ENCODE measurements around the gene DHRS3. TPM values are rescaled to one million over a fixed set of nuclear protein-coding genes. Genes with fewer than 3 reads are reported as not detected.
A peak's percentile ranks its signal among the peaks of the same experiment; 100 is the strongest.

The DHRS3 gene
- total RNA-seq, 1 experiment from 2014 or later = 0.19 TPM

GRCh38 chr1:12617511-12617900, 504 bp downstream of the DHRS3 start:
- H2AFZ ChIP-seq (ENCODE audit: low read length) = no peak overlapping the region
- H3K79me2 ChIP-seq (ENCODE audit: low read length) = no peaks in the 10 kb centered on the region
- DNase-seq = peak; percentile 42
- H3K9me2 ChIP-seq (replicated peaks; ENCODE audit: insufficient read depth, low read length) = no peaks in the 10 kb centered on the region
- no peaks in the 10 kb centered on the region for H3K36me3 ChIP-seq (ENCODE audit: insufficient read depth, low read length)
- peaks cover 29% of the 10 kb centered on the region for H3K4me1 ChIP-seq (ENCODE audit: low read length)
- H4K20me1 ChIP-seq (ENCODE audit: insufficient read depth, low read depth, low read length) = no peaks in the 10 kb centered on the region; the same call in 1 of the 2 replicates
- H3K27me3 ChIP-seq (ENCODE audit: low read length) = 0 out of 2 replicates have a peak, but pooled peaks cover 3% of the 10 kb centered on the region
- H3K27ac ChIP-seq (ENCODE audit: low read length) = no peak overlapping the region
- peak overlapping the region; percentile 67 for H3K4me3 ChIP-seq (ENCODE audit: low read length)
- no peaks in the 10 kb centered on the region for H3K9me3 ChIP-seq (ENCODE audit: low read length)
- H3K9ac ChIP-seq (ENCODE audit: low read length) = peak overlapping the region; percentile 48; the same call in 1 of the 2 replicates
- H3K4me2 ChIP-seq (ENCODE audit: low read depth, low read length, poor library complexity, severe bottlenecking) = peak overlapping the region; percentile 80

GRCh38 chr1:12616709-12617373, 1.2 kb downstream of the DHRS3 start:
- Histone ChIP-seq H3K9ac (ENCODE audit: low read length) (0 out of 2 replicates have a peak overlapping the region, but pooled peaks have one; percentile 27), H2AFZ (ENCODE audit: low read length) (no peak overlapping the region), H3K36me3 (ENCODE audit: insufficient read depth, low read length) (no peaks in the 10 kb centered on the region), H3K4me2 (ENCODE audit: low read depth, low read length, poor library complexity, severe bottlenecking) (peak overlapping the region; percentile 80), H3K27ac (ENCODE audit: low read length) (no peak overlapping the region), H3K9me3 (ENCODE audit: low read length) (no peaks in the 10 kb centered on the region), H3K27me3 (ENCODE audit: low read length) (0 out of 2 replicates have a peak, but pooled peaks cover 3% of the 10 kb centered on the region), H3K4me3 (ENCODE audit: low read length) (peak overlapping the region; percentile 67), H4K20me1 (ENCODE audit: insufficient read depth, low read depth, low read length) (no peaks in the 10 kb centered on the region; the same call in 1 of the 2 replicates), H3K4me1 (ENCODE audit: low read length) (peaks cover 29% of the 10 kb centered on the region), H3K79me2 (ENCODE audit: low read length) (no peaks in the 10 kb centered on the region), H3K9me2 (replicated peaks; ENCODE audit: insufficient read depth, low read length) (no peaks in the 10 kb centered on the region)
- no peak for DNase-seq

- H3K36me3 ChIP-seq (ENCODE audit: insufficient read depth, low read length) = no peaks in the 10 kb centered on the region
- H3K27me3 ChIP-seq (ENCODE audit: low read length) = 0 out of 2 replicates have a peak, but pooled peaks cover 3% of the 10 kb centered on the region
- H4K20me1 ChIP-seq (ENCODE audit: insufficient read depth, low read depth, low read length) = no peaks in the 10 kb centered on the region; the same call in 1 of the 2 replicates
- H3K9me2 ChIP-seq (replicated peaks; ENCODE audit: insufficient read depth, low read length) = no peaks in the 10 kb centered on the region
- DNase-seq = peak; percentile 44
- H3K4me2 ChIP-seq (ENCODE audit: low read depth, low read length, poor library complexity, severe bottlenecking) = no peak overlapping the region
- H3K79me2 ChIP-seq (ENCODE audit: low read length) = no peaks in the 10 kb centered on the region
- H2AFZ ChIP-seq (ENCODE audit: low read length) = no peak overlapping the region
- no peaks in the 10 kb centered on the region for H3K9me3 ChIP-seq (ENCODE audit: low read length)
- no peak overlapping the region for H3K9ac ChIP-seq (ENCODE audit: low read length)
- H3K27ac ChIP-seq (ENCODE audit: low read length) = no peak overlapping the region
- H3K4me3 ChIP-seq (ENCODE audit: low read length) = no peak overlapping the region
- H3K4me1 ChIP-seq (ENCODE audit: low read length) = peaks cover 29% of the 10 kb centered on the region
These were observed 1.9 kb downstream of the DHRS3 start for GRCh38 chr1:12615865-12616708.

- no peak overlapping the region for H3K9ac ChIP-seq (ENCODE audit: low read length)
- 0 out of 2 replicates have a peak, but pooled peaks cover 3% of the 10 kb centered on the region for H3K27me3 ChIP-seq (ENCODE audit: low read length)
- no peaks in the 10 kb centered on the region; the same call in 1 of the 2 replicates for H4K20me1 ChIP-seq (ENCODE audit: insufficient read depth, low read depth, low read length)
- H3K4me3 ChIP-seq (ENCODE audit: low read length) = no peak overlapping the region
- peaks cover 29% of the 10 kb centered on the region for H3K4me1 ChIP-seq (ENCODE audit: low read length)
- no peaks in the 10 kb centered on the region for H3K9me2 ChIP-seq (replicated peaks; ENCODE audit: insufficient read depth, low read length)
- no peak for DNase-seq
- H3K27ac ChIP-seq (ENCODE audit: low read length) = no peak overlapping the region
- no peaks in the 10 kb centered on the region for H3K79me2 ChIP-seq (ENCODE audit: low read length)
- no peak overlapping the region for H3K4me2 ChIP-seq (ENCODE audit: low read depth, low read length, poor library complexity, severe bottlenecking)
- H3K9me3 ChIP-seq (ENCODE audit: low read length) = no peaks in the 10 kb centered on the region
- H2AFZ ChIP-seq (ENCODE audit: low read length) = no peak overlapping the region
- H3K36me3 ChIP-seq (ENCODE audit: insufficient read depth, low read length) = no peaks in the 10 kb centered on the region
These were observed 2.7 kb downstream of the DHRS3 start for GRCh38 chr1:12615159-12615864.

- Histone ChIP-seq H3K27ac (ENCODE audit: low read length) (no peak overlapping the region), H3K36me3 (ENCODE audit: insufficient read depth, low read length) (no peaks in the 10 kb centered on the region), H3K79me2 (ENCODE audit: low read length) (no peaks in the 10 kb centered on the region), H3K4me2 (ENCODE audit: low read depth, low read length, poor library complexity, severe bottlenecking) (no peak overlapping the region), H3K9ac (ENCODE audit: low read length) (no peak overlapping the region), H4K20me1 (ENCODE audit: insufficient read depth, low read depth, low read length) (no peaks in the 10 kb centered on the region; the same call in 1 of the 2 replicates), H3K4me1 (ENCODE audit: low read length) (peaks cover 29% of the 10 kb centered on the region), H3K9me2 (replicated peaks; ENCODE audit: insufficient read depth, low read length) (no peaks in the 10 kb centered on the region), H3K27me3 (ENCODE audit: low read length) (0 out of 2 replicates have a peak, but pooled peaks cover 3% of the 10 kb centered on the region), H2AFZ (ENCODE audit: low read length) (no peak overlapping the region), H3K9me3 (ENCODE audit: low read length) (no peaks in the 10 kb centered on the region), H3K4me3 (ENCODE audit: low read length) (no peak overlapping the region)
- DNase-seq = no peak
These were observed 3.4 kb downstream of the DHRS3 start for GRCh38 chr1:12614402-12615158.

GRCh38 chr1:12613180-12613579, 4.8 kb downstream of the DHRS3 start:
- Histone ChIP-seq H2AFZ (ENCODE audit: low read length) (no peak overlapping the region), H3K4me1 (ENCODE audit: low read length) (peaks cover 16% of the 10 kb centered on the region), H3K4me3 (ENCODE audit: low read length) (no peak overlapping the region), H3K9me2 (replicated peaks; ENCODE audit: insufficient read depth, low read length) (no peaks in the 10 kb centered on the region), H3K27ac (ENCODE audit: low read length) (no peak overlapping the region), H3K9me3 (ENCODE audit: low read length) (no peaks in the 10 kb centered on the region), H3K27me3 (ENCODE audit: low read length) (0 out of 2 replicates have a peak, but pooled peaks cover 3% of the 10 kb centered on the region), H3K36me3 (ENCODE audit: insufficient read depth, low read length) (no peaks in the 10 kb centered on the region), H3K4me2 (ENCODE audit: low read depth, low read length, poor library complexity, severe bottlenecking) (no peak overlapping the region), H3K9ac (ENCODE audit: low read length) (no peak overlapping the region), H4K20me1 (ENCODE audit: insufficient read depth, low read depth, low read length) (no peaks in the 10 kb centered on the region; the same call in 1 of the 2 replicates), H3K79me2 (ENCODE audit: low read length) (no peaks in the 10 kb centered on the region)
- no peak for DNase-seq

- Histone ChIP-seq H3K4me1 (ENCODE audit: low read length) (peaks cover 2% of the 10 kb centered on the region; the same call in 1 of the 2 replicates), H4K20me1 (ENCODE audit: insufficient read depth, low read depth, low read length) (no peaks in the 10 kb centered on the region), H3K27ac (ENCODE audit: low read length) (no peak overlapping the region), H3K9me2 (replicated peaks; ENCODE audit: insufficient read depth, low read length) (no peaks in the 10 kb centered on the region), H3K79me2 (ENCODE audit: low read length) (no peaks in the 10 kb centered on the region), H3K9ac (ENCODE audit: low read length) (no peak overlapping the region), H3K36me3 (ENCODE audit: insufficient read depth, low read length) (no peaks in the 10 kb centered on the region), H3K9me3 (ENCODE audit: low read length) (no peaks in the 10 kb centered on the region), H3K27me3 (ENCODE audit: low read length) (no peaks in the 10 kb centered on the region), H3K4me3 (ENCODE audit: low read length) (no peak overlapping the region), H3K4me2 (ENCODE audit: low read depth, low read length, poor library complexity, severe bottlenecking) (no peak overlapping the region), H2AFZ (ENCODE audit: low read length) (no peak overlapping the region)
- no peak for DNase-seq
These were observed 7.1 kb downstream of the DHRS3 start for GRCh38 chr1:12610941-12611340.
